Measurements from ENCODE around the gene KIF13A. TPM values are rescaled to one million over a fixed set of nuclear protein-coding genes. Genes with fewer than 3 reads are reported as not detected.
"Not testable (repeated sequence)": the region's sequence is repeated elsewhere in the genome, so short reads cannot be mapped to it uniquely, and the experiment has no call there.

The KIF13A gene
- total RNA-seq, 1 experiment from 2014 or later, result 49.3 TPM

DNA sequence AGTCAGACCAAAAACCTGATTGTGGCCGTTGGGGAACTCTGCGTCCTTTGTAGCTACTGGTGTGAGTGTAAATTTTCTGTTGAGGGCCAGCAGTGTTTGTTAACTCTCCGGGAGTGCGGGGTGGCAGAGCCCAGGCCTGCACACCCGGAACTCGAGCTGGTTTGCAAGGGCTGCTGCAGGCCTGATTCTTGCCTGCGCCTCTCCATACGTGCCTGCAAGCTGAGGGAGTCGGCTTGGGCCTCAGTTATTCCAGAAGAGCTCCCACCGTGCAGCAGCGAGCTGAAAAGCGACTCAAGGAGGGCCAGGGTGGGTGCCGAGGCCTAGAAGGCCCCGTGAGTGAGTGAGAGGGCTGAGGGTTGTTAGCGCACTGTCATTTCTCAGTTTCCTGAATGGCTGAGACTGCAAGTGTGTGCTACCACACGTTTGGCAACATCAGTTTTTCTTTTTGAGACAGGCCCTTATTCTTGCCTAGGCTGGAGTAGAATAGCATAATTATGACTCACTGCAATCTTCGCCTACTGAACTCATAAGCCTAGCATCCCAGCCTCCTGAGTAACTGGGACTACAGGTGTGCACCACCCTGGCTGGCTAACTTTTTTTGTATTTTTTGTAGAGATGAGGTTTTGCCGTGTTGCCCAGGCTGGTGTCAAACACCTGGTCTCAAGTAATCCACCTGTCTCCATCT is 33.9 kb upstream of the KIF13A start:
- H3K4me3 ChIP-seq (ENCODE audit: low read depth in 2 of 2, low read length in 2 of 2), result no peak overlapping the region
- ChIA-PET CTCF (no interaction called here), POLR2A (interaction anchor here (0.6 kb wide), 1 partner anchor 169 kb away, joined by 5 read pairs; no protein-coding TSS in a partner anchor)
- DNase-seq (ENCODE audit: low read depth, low spot score) (no peak), ATAC-seq (peak; percentile 70)
- no peaks in the 10 kb centered on the region for H3K27me3 ChIP-seq (ENCODE audit: control insufficient read depth, insufficient read depth, low read length)
- H3K9me3 ChIP-seq (ENCODE audit: control insufficient read depth, insufficient read depth, low read depth, low read length), result no peaks in the 10 kb centered on the region
- no TSS peak for BruUV-seq (replicated peaks)
- no peak for TF ChIP-seq TCF7L2 (IDR thresholded peaks at IDR 0.05; ENCODE audit: low read depth, low read length)
- TF ChIP-seq SIN3A (IDR thresholded peaks at IDR 0.05; ENCODE audit: borderline replicate concordance, insufficient read depth, low read depth, low read length), result no peak
- TF ChIP-seq, protein P1, sequence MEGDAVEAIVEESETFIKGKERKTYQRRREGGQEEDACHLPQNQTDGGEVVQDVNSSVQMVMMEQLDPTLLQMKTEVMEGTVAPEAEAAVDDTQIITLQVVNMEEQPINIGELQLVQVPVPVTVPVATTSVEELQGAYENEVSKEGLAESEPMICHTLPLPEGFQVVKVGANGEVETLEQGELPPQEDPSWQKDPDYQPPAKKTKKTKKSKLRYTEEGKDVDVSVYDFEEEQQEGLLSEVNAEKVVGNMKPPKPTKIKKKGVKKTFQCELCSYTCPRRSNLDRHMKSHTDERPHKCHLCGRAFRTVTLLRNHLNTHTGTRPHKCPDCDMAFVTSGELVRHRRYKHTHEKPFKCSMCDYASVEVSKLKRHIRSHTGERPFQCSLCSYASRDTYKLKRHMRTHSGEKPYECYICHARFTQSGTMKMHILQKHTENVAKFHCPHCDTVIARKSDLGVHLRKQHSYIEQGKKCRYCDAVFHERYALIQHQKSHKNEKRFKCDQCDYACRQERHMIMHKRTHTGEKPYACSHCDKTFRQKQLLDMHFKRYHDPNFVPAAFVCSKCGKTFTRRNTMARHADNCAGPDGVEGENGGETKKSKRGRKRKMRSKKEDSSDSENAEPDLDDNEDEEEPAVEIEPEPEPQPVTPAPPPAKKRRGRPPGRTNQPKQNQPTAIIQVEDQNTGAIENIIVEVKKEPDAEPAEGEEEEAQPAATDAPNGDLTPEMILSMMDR (IDR thresholded peaks at IDR 0.05), result no peak
- no peak for TF ChIP-seq POLR2AphosphoS5 (IDR thresholded peaks at IDR 0.05; ENCODE audit: low read depth, low read length)
- TF ChIP-seq, protein P2, sequence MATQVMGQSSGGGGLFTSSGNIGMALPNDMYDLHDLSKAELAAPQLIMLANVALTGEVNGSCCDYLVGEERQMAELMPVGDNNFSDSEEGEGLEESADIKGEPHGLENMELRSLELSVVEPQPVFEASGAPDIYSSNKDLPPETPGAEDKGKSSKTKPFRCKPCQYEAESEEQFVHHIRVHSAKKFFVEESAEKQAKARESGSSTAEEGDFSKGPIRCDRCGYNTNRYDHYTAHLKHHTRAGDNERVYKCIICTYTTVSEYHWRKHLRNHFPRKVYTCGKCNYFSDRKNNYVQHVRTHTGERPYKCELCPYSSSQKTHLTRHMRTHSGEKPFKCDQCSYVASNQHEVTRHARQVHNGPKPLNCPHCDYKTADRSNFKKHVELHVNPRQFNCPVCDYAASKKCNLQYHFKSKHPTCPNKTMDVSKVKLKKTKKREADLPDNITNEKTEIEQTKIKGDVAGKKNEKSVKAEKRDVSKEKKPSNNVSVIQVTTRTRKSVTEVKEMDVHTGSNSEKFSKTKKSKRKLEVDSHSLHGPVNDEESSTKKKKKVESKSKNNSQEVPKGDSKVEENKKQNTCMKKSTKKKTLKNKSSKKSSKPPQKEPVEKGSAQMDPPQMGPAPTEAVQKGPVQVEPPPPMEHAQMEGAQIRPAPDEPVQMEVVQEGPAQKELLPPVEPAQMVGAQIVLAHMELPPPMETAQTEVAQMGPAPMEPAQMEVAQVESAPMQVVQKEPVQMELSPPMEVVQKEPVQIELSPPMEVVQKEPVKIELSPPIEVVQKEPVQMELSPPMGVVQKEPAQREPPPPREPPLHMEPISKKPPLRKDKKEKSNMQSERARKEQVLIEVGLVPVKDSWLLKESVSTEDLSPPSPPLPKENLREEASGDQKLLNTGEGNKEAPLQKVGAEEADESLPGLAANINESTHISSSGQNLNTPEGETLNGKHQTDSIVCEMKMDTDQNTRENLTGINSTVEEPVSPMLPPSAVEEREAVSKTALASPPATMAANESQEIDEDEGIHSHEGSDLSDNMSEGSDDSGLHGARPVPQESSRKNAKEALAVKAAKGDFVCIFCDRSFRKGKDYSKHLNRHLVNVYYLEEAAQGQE (IDR thresholded peaks at IDR 0.05; ENCODE audit: insufficient read depth in 1 of 2, low read depth in 2 of 2, low read length in 1 of 2), result no peak
- in situ Hi-C loops (cut with HindIII; ENCODE audit: low pct_unique_long_range_greater_than_20kb, low sequenced_read_pairs) (no loop called here), intact Hi-C loops (cut with micrococcal nuclease; ENCODE audit: unreplicated experiment) (no loop called here)
- no peak overlapping the region for H3K27ac ChIP-seq (ENCODE audit: low read length)
- H3K4me1 ChIP-seq (ENCODE audit: control insufficient read depth, insufficient read depth, low read length), result no peaks in the 10 kb centered on the region
- no peaks in the 10 kb centered on the region for H3K36me3 ChIP-seq (ENCODE audit: control insufficient read depth, insufficient read depth, low read length)

DNA sequence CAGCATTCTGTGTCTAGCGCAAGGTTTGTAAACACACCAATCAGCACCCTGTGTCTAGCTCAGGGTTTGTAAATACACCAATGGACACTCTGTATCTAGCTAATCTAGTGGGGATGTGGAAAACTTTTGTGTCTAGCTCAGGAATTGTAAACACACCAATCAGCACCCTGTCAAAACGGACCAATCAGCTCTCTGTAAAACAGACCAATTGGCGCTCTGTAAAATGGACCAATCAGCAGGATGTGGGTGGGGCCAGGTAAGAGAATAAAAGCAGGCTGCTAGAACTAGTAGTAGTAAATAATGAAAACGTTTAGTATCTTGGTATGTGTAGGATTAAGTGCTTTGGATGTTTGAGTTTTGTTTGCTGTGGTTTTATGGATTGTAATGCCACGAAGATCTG is 33.1 kb upstream of the KIF13A start:
- ATAC-seq; CTCF ChIA-PET; H3K4me3 ChIP-seq (ENCODE audit: low read depth in 2 of 2, low read length in 2 of 2); BruUV-seq (replicated peaks); H3K4me1 ChIP-seq (ENCODE audit: control insufficient read depth, insufficient read depth, low read length); in situ Hi-C loops (cut with HindIII; ENCODE audit: low pct_unique_long_range_greater_than_20kb, low sequenced_read_pairs); H3K27me3 ChIP-seq (ENCODE audit: control insufficient read depth, insufficient read depth, low read length); POLR2A ChIA-PET; H3K27ac ChIP-seq (ENCODE audit: low read length); H3K36me3 ChIP-seq (ENCODE audit: control insufficient read depth, insufficient read depth, low read length); DNase-seq (ENCODE audit: low read depth, low spot score); H3K9me3 ChIP-seq (ENCODE audit: control insufficient read depth, insufficient read depth, low read depth, low read length); intact Hi-C loops (cut with micrococcal nuclease; ENCODE audit: unreplicated experiment): not testable (repeated sequence)

All from Panc1 (cell line).